ENCODE results near the gene MICU2.
"Not testable (repeated sequence)": the region's sequence is repeated elsewhere in the genome, so short reads cannot be mapped to it uniquely, and the experiment has no call there.

GRCh38 chr13:21589510-21589909 lies 14.5 kb downstream of the MICU2 start:
- not testable (repeated sequence) for TF ChIP-seq EZH2phosphoT487 (IDR thresholded peaks at IDR 0.05; ENCODE audit: unreplicated experiment); CTCF (conservative IDR thresholded peaks at IDR 0.05; ENCODE audit: low read depth in 2 of 2); EZH2 (IDR thresholded peaks at IDR 0.05; ENCODE audit: low read depth, unreplicated experiment); POLR2AphosphoS5 (IDR thresholded peaks at IDR 0.05; ENCODE audit: low read depth); ZNF114 (CRISPR knock-in tag; IDR thresholded peaks at IDR 0.05); REST (IDR thresholded peaks at IDR 0.05; ENCODE audit: unreplicated experiment); CREB1 (CRISPR knock-in tag; IDR thresholded peaks at IDR 0.05; ENCODE audit: low read depth); ZNF331 (CRISPR knock-in tag; IDR thresholded peaks at IDR 0.05; ENCODE audit: low read depth); ETS1 (IDR thresholded peaks at IDR 0.05); NANOG (IDR thresholded peaks at IDR 0.05; ENCODE audit: borderline replicate concordance); ZNF462 (CRISPR knock-in tag; IDR thresholded peaks at IDR 0.05); JUNB (IDR thresholded peaks at IDR 0.05; ENCODE audit: unreplicated experiment); STAT1 (IDR thresholded peaks at IDR 0.05; ENCODE audit: unreplicated experiment)

All from GM23338 (cell line).